ENCODE measurements around the gene SLC6A2.
"Not testable (repeated sequence)": the region's sequence is repeated elsewhere in the genome, so short reads cannot be mapped to it uniquely, and the experiment has no call there.

Gene SLC6A2

GRCh38 chr16:55655897-55656681, at the start of gene SLC6A2:
SLC6A2 (plus strand) TSS chr16:55655988; CDS start chr16:55656695, 707 bp downstream.
- DNase-seq (ENCODE audit: low read depth): peak; percentile 64
- TF ChIP-seq CTCF (IDR thresholded peaks at IDR 0.05; ENCODE audit: insufficient read depth, low read depth, low read length, missing control alignments): peak; percentile 27
- H3K4me3 ChIP-seq (ENCODE audit: low read length): peak within 1 kb of the TSS; percentile 38

GRCh38 chr16:55613613-55614335, 42.0 kb upstream of the SLC6A2 start:
- no peak for DNase-seq (ENCODE audit: low read depth)
- TF ChIP-seq CTCF (IDR thresholded peaks at IDR 0.05; ENCODE audit: insufficient read depth, low read depth, low read length, missing control alignments): no peak
- H3K4me3 ChIP-seq (ENCODE audit: low read length): no peak overlapping the region

GRCh38 chr16:55615071-55615470, 40.7 kb upstream of the SLC6A2 start:
- TF ChIP-seq CTCF (IDR thresholded peaks at IDR 0.05; ENCODE audit: insufficient read depth, low read depth, low read length, missing control alignments): no peak
- no peak for DNase-seq (ENCODE audit: low read depth)
- H3K4me3 ChIP-seq (ENCODE audit: low read length): no peak overlapping the region

- DNase-seq (ENCODE audit: low read depth); H3K4me3 ChIP-seq (ENCODE audit: low read length): not testable (repeated sequence)
These were observed 40.1 kb upstream of the SLC6A2 start for GRCh38 chr16:55615670-55616069.

- no peak for TF ChIP-seq CTCF (IDR thresholded peaks at IDR 0.05; ENCODE audit: insufficient read depth, low read depth, low read length, missing control alignments)
- DNase-seq (ENCODE audit: low read depth): no peak
- no peak overlapping the region for H3K4me3 ChIP-seq (ENCODE audit: low read length)
These were observed 34.0 kb upstream of the SLC6A2 start for GRCh38 chr16:55621771-55622170.

GRCh38 chr16:55622272-55622671, 33.5 kb upstream of the SLC6A2 start:
- H3K4me3 ChIP-seq (ENCODE audit: low read length): no peak overlapping the region
- no peak for DNase-seq (ENCODE audit: low read depth)
- TF ChIP-seq CTCF (IDR thresholded peaks at IDR 0.05; ENCODE audit: insufficient read depth, low read depth, low read length, missing control alignments): no peak

- H3K4me3 ChIP-seq (ENCODE audit: low read length): no peak overlapping the region
- peak; percentile 49 for DNase-seq (ENCODE audit: low read depth)
- TF ChIP-seq CTCF (IDR thresholded peaks at IDR 0.05; ENCODE audit: insufficient read depth, low read depth, low read length, missing control alignments): peak; percentile 53
These were observed 32.7 kb upstream of the SLC6A2 start for GRCh38 chr16:55622930-55623561.

Data from epithelial cell of esophagus (primary cell).